HCT116 (cell line): Measurements from ENCODE around the gene DOCK1. TPM values are rescaled to one million over a fixed set of nuclear protein-coding genes. Genes with fewer than 3 reads are reported as not detected.

Experiments used
- ATAC-seq: fragments of 200-7000 bp; cut with Tn5 transposase; 2 replicates; pipeline ENCODE4 v1.9.1; 2020; ENCODE audit warnings: mild to moderate bottlenecking, moderate library complexity
- BruUV-seq: library from RNA; stranded (reverse); fragments of 400-500 nt; replicated peaks from 2 replicates; lab custom pipeline; 2021; lab: Mats Ljungman, UMichigan
- CTCF ChIA-PET: fragments of 300-600 bp; sonication (Branson Sonifier 250); formaldehyde crosslinking; loops from one replicate; lab custom pipeline; 2021; ENCODE audit warnings: antibody characterized with exemption; lab: Charles Lee
- POLR2A ChIA-PET: fragments of 300-600, 350-600 bp; sonication (Branson Sonifier 250); formaldehyde crosslinking; loops from one replicate; lab custom pipeline; 2021; ENCODE audit warnings: antibody characterized with exemption; lab: Charles Lee
- RAD21 ChIA-PET, 2 experiments: fragments of 300-600 bp; sonication (Branson Sonifier 250); formaldehyde crosslinking; loops; one replicate each; lab custom pipeline; 2023; ENCODE audit warnings: low total read pairs in 2 of 2; ENCODE audit not compliant: uncharacterized antibody in 2 of 2, unreplicated experiment in 2 of 2, low non-redundant PET in 1 of 2; lab: Charles Lee
- DNase-seq: peaks from one replicate; pipeline ENCODE4 v3.0.0-alpha.2; 2010; ENCODE audit warnings: low read depth, low spot score
- H2AFZ ChIP-seq: fragments of 200-600 bp; shearing (Covaris generic), sonication (generic); 2 replicates; pipeline ENCODE4 v1.6.1; 2017; ENCODE audit warnings: low read depth, mixed run types, mixed read lengths, antibody characterized with exemption, low read length; ENCODE audit not compliant: poor library complexity, severe bottlenecking
- H3K27ac ChIP-seq: 2 replicates; pipeline ENCODE4 v1.5.1; 2012; ENCODE audit warnings: low read depth, low read length
- H3K27me3 ChIP-seq: fragments of 200-600 bp; sonication (generic); 2 replicates; pipeline ENCODE4 v1.6.1; 2016; ENCODE audit warnings: mixed run types, low read length, mixed read lengths; ENCODE audit not compliant: insufficient read depth
- H3K36me3 ChIP-seq, 2 experiments: fragments of 200-500 bp in 1 of 2; fragments of 200-600 bp in 1 of 2; sonication (Bioruptor generic) in 1 of 2; sonication (generic) in 1 of 2; 2 replicates each; pipeline versions ENCODE4 v1.5.1 to v1.6.1; 2014 to 2016; ENCODE audit warnings: low read length in 2 of 2, inconsistent platforms in 1 of 2, mixed read lengths in 1 of 2, mixed run types in 1 of 2; ENCODE audit not compliant: insufficient read depth in 2 of 2, control insufficient read depth in 1 of 2
- H3K4me1 ChIP-seq, 2 experiments: fragments of 200-600 bp in 1 of 2; sonication (generic) in 1 of 2; 2 replicates each; pipeline versions ENCODE4 v1.5.1 to v1.6.1; 2012 to 2017; ENCODE audit warnings: low read length in 2 of 2, inconsistent platforms in 1 of 2, mild to moderate bottlenecking in 1 of 2, mixed read lengths in 1 of 2, mixed run types in 1 of 2, moderate library complexity in 1 of 2; ENCODE audit not compliant: insufficient read depth in 2 of 2, control insufficient read depth in 1 of 2
- H3K4me2 ChIP-seq: fragments of 200-600 bp; sonication (generic); 2 replicates; pipeline ENCODE4 v1.6.1; 2017; ENCODE audit warnings: mixed run types, low read length, mixed read lengths
- H3K4me3 ChIP-seq, 2 experiments: fragments of 200-600 bp in 1 of 2; sonication (generic) in 1 of 2; replicated peaks in 1 of 2; 2 replicates each; pipeline ENCODE4 v1.5.1; 2011 to 2016; ENCODE audit warnings: low read length in 2 of 2, control low read depth in 1 of 2, low read depth in 1 of 2, mild to moderate bottlenecking in 1 of 2, mixed read lengths in 1 of 2, mixed run types in 1 of 2
- H3K79me2 ChIP-seq: fragments of 200-600 bp; sonication (generic); 2 replicates; pipeline ENCODE4 v1.6.1; 2017; ENCODE audit warnings: mild to moderate bottlenecking, mixed run types, low read length, moderate library complexity, mixed read lengths; ENCODE audit not compliant: insufficient read depth
- H3K9ac ChIP-seq: fragments of 200-600 bp; sonication (generic); 2 replicates; pipeline ENCODE4 v1.6.1; 2016; ENCODE audit warnings: low read length, mixed read lengths
- H3K9me2 ChIP-seq: fragments of 200-600 bp; sonication (generic), shearing (Covaris generic); 2 replicates; pipeline ENCODE4 v1.6.1; 2017; ENCODE audit warnings: mixed run types, mild to moderate bottlenecking, moderate library complexity; ENCODE audit not compliant: insufficient read depth
- H3K9me3 ChIP-seq, 2 experiments: fragments of 200-500 bp in 1 of 2; fragments of 200-600 bp in 1 of 2; sonication (Bioruptor generic) in 1 of 2; sonication (generic) in 1 of 2; 2 replicates each; pipeline ENCODE4 v1.6.1; 2014 to 2017; ENCODE audit warnings: low read length in 2 of 2, mixed read lengths in 2 of 2, inconsistent platforms in 1 of 2, low read depth in 1 of 2, mild to moderate bottlenecking in 1 of 2, mixed run types in 1 of 2, moderate library complexity in 1 of 2; ENCODE audit not compliant: control insufficient read depth in 1 of 2, insufficient read depth in 1 of 2
- H4K20me1 ChIP-seq: fragments of 200-600 bp; sonication (generic), shearing (Covaris generic); 2 replicates; pipeline ENCODE4 v1.6.1; 2017; ENCODE audit warnings: mixed run types, mild to moderate bottlenecking, moderate library complexity; ENCODE audit not compliant: insufficient read depth
- CEBPB ChIP-seq: IDR thresholded peaks from 2 replicates; pipeline ENCODE4 v1.6.1; 2012; ENCODE audit warnings: low read depth
- EZH2 ChIP-seq: fragments of 200-600 bp; sonication (generic); IDR thresholded peaks from 2 replicates; pipeline ENCODE4 v1.6.1; 2017; ENCODE audit warnings: antibody characterized with exemption, mixed run types
- FOSL1 ChIP-seq: IDR thresholded peaks from 2 replicates; pipeline ENCODE4 v1.6.1; 2012; ENCODE audit warnings: low read depth
- JUND ChIP-seq: IDR thresholded peaks from 2 replicates; pipeline ENCODE4 v1.6.1; 2012
- POLR2A ChIP-seq: IDR thresholded peaks from 2 replicates; pipeline ENCODE4 v1.7.0; 2011; ENCODE audit warnings: borderline replicate concordance; ENCODE audit not compliant: insufficient read depth, insufficient read length; ENCODE audit errors: extremely low read depth
- RAD21 ChIP-seq: IDR thresholded peaks from 2 replicates; pipeline ENCODE4 v1.6.1; 2012; ENCODE audit warnings: low read depth, mild to moderate bottlenecking
- REST ChIP-seq: IDR thresholded peaks from 2 replicates; pipeline ENCODE4 v1.6.1; 2012; ENCODE audit warnings: low read depth
- SP1 ChIP-seq: IDR thresholded peaks from 2 replicates; pipeline ENCODE4 v1.6.1; 2012; ENCODE audit warnings: low read depth
- YY1 ChIP-seq: IDR thresholded peaks from 2 replicates; pipeline ENCODE4 v1.6.1; 2011; ENCODE audit warnings: low read length, low read depth, moderate library complexity, mild to moderate bottlenecking; ENCODE audit not compliant: insufficient replicate concordance; ENCODE audit errors: extremely low read depth
- ZFX ChIP-seq: fragments of 450-650 bp; IDR thresholded peaks from 2 replicates; pipeline ENCODE4 v1.6.1; 2017
- ZNF274 ChIP-seq: fragments of 200-500 bp; sonication (Bioruptor generic); IDR thresholded peaks from 2 replicates; pipeline ENCODE4 v1.6.1; 2014; ENCODE audit warnings: mild to moderate bottlenecking, low read depth, low read length, inconsistent platforms
- intact Hi-C: fragments of 100-400 bp; cut with micrococcal nuclease; formaldehyde crosslinking; loops from 2 replicates; pipeline ENCODE4 v1.10.0; 2022
- total RNA-seq: library from RNA; stranded (reverse); gene quantifications from one replicate; pipeline ENCODE4 v1.2.1, GENCODE V29; 2021; ENCODE audit not compliant: unreplicated experiment
- TF ChIP-seq, protein P1 (sequence below): IDR thresholded peaks from 2 replicates; pipeline ENCODE4 v1.6.1; 2012
- TF ChIP-seq, protein P2 (sequence below), 3 experiments: fragments of 200-600 bp in 1 of 3; sonication (generic) in 1 of 3; IDR thresholded peaks in 2 of 3; conservative IDR thresholded peaks in 1 of 3; 2 replicates each; pipeline ENCODE4 v1.5.1; 2012 to 2017; ENCODE audit warnings: low read depth in 2 of 3, low read length in 2 of 3, antibody characterized with exemption in 1 of 3, borderline replicate concordance in 1 of 3, control low read depth in 1 of 3, mild to moderate bottlenecking in 1 of 3, mixed read lengths in 1 of 3, mixed run types in 1 of 3, moderate library complexity in 1 of 3; ENCODE audit not compliant: insufficient read depth in 1 of 3
- TF ChIP-seq, protein P3 (sequence below): IDR thresholded peaks from 2 replicates; pipeline ENCODE4 v1.6.1; 2012

Gene DOCK1
- total RNA-seq, 1 experiment from 2014 or later = 46.5 TPM

DNA sequence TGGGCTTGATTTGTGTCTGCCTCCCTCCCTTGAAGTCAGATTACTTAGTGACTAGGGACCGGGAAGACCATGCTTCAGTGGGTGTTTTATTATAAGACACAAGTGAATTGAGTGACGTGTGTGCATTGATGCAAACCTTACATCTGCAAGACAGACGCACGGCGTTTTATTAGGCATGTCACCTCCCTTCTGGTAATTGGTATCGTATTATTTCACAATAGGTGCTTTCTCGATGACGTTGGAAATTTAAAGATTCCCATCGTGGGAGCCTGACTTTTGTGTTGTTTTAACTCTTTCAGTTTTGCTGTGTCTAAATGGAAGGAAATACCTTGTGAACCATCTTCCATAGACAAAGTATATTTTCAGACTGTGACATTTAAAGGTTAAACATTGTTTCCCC lies 158.5 kb downstream of the DOCK1 start:
- H3K27ac ChIP-seq = no peak overlapping the region
- H3K36me3 ChIP-seq = 0 out of 4 replicates have a peak, but pooled peaks cover 0 to 3% of the 10 kb centered on the region in 2 experiments
- BruUV-seq = no TSS peak
- H3K9me2 ChIP-seq = no peaks in the 10 kb centered on the region
- no peak overlapping the region for H3K9ac ChIP-seq
- no peaks in the 10 kb centered on the region for H3K79me2 ChIP-seq
- no peak overlapping the region for H3K4me3 ChIP-seq
- H3K9me3 ChIP-seq = no peaks in the 10 kb centered on the region
- no peak for DNase-seq
- RAD21 ChIA-PET = no interaction called here
- TF ChIP-seq JUND = no peak
- no peak for TF ChIP-seq REST
- TF ChIP-seq CEBPB = no peak
- no peak for TF ChIP-seq SP1
- TF ChIP-seq ZFX = no peak
- no peak for TF ChIP-seq YY1
- TF ChIP-seq, protein P1, sequence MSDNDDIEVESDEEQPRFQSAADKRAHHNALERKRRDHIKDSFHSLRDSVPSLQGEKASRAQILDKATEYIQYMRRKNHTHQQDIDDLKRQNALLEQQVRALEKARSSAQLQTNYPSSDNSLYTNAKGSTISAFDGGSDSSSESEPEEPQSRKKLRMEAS = no peak
- TF ChIP-seq, protein P2, sequence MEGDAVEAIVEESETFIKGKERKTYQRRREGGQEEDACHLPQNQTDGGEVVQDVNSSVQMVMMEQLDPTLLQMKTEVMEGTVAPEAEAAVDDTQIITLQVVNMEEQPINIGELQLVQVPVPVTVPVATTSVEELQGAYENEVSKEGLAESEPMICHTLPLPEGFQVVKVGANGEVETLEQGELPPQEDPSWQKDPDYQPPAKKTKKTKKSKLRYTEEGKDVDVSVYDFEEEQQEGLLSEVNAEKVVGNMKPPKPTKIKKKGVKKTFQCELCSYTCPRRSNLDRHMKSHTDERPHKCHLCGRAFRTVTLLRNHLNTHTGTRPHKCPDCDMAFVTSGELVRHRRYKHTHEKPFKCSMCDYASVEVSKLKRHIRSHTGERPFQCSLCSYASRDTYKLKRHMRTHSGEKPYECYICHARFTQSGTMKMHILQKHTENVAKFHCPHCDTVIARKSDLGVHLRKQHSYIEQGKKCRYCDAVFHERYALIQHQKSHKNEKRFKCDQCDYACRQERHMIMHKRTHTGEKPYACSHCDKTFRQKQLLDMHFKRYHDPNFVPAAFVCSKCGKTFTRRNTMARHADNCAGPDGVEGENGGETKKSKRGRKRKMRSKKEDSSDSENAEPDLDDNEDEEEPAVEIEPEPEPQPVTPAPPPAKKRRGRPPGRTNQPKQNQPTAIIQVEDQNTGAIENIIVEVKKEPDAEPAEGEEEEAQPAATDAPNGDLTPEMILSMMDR (IDR thresholded peaks at IDR 0.05 in 2 of 3, conservative IDR thresholded peaks at IDR 0.05 in 1 of 3; ENCODE audit: borderline replicate concordance in 1 of 3, insufficient read depth in 1 of 3, low read depth in 2 of 3, low read length in 2 of 3) = no peak
- no peak for TF ChIP-seq FOSL1
- TF ChIP-seq EZH2 = no peak
- TF ChIP-seq, protein P3, sequence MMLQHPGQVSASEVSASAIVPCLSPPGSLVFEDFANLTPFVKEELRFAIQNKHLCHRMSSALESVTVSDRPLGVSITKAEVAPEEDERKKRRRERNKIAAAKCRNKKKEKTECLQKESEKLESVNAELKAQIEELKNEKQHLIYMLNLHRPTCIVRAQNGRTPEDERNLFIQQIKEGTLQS = no peak
- TF ChIP-seq POLR2A = no peak
- no peak for TF ChIP-seq RAD21
- TF ChIP-seq ZNF274 = no peak
- H3K4me1 ChIP-seq = no peaks in the 10 kb centered on the region
- CTCF ChIA-PET = no interaction called here
- POLR2A ChIA-PET = no interaction called here
- no peaks in the 10 kb centered on the region for H3K27me3 ChIP-seq
- intact Hi-C loops = no loop called here
- H3K4me2 ChIP-seq = no peak overlapping the region
- H2AFZ ChIP-seq = no peak overlapping the region
- H4K20me1 ChIP-seq = no peaks in the 10 kb centered on the region
- no peak for ATAC-seq
